Kidney epithelial cell (primary cell): ENCODE measurements around the gene TCFL5. TPM values are rescaled to one million over a fixed set of nuclear protein-coding genes. Genes with fewer than 3 reads are reported as not detected.
A peak's percentile ranks its signal among the peaks of the same experiment; 100 is the strongest.

ENCODE experiments used
- DNase-seq: peaks from one replicate; pipeline ENCODE4 v3.0.0-alpha.2; 2010; ENCODE audit warnings: low read depth
- H3K27me3 ChIP-seq: 2 replicates; pipeline ENCODE4 v1.6.0; 2011; ENCODE audit warnings: low read length; ENCODE audit not compliant: control insufficient read depth, insufficient read depth
- H3K36me3 ChIP-seq: 2 replicates; pipeline ENCODE4 v1.5.1; 2011; ENCODE audit warnings: low read length; ENCODE audit not compliant: control insufficient read depth, insufficient read depth
- H3K4me3 ChIP-seq: 2 replicates; pipeline ENCODE4 v1.5.1; 2011; ENCODE audit warnings: low read depth, mild to moderate bottlenecking, control low read depth, low read length
- CTCF ChIP-seq: IDR thresholded peaks from 2 replicates; pipeline ENCODE4 v1.5.1; 2011; ENCODE audit warnings: mild to moderate bottlenecking, moderate library complexity, low read length, control low read depth, inconsistent platforms; ENCODE audit not compliant: insufficient read depth, poor library complexity, severe bottlenecking
- total RNA-seq: library from RNA; depleted of rRNA; stranded (reverse); fragments of >200 nt; gene quantifications from 2 replicates; pipeline ENCODE4 v1.2.3, GENCODE V29; 2015

TCFL5 gene
- total RNA-seq, 1 donor from 2014 or later, result 5.4 TPM

GRCh38 chr20:62794007-62794724 lies 67.5 kb downstream of the TCFL5 start:
- H3K4me3 ChIP-seq, result peak overlapping the region; percentile 51
- no peak for DNase-seq
- no peak for TF ChIP-seq CTCF
- H3K27me3 ChIP-seq, result no peaks in the 10 kb centered on the region
- H3K36me3 ChIP-seq, result peaks cover 2% of the 10 kb centered on the region

- H3K36me3 ChIP-seq, result peaks cover 1% of the 10 kb centered on the region
- no peak for TF ChIP-seq CTCF
- H3K4me3 ChIP-seq, result peak overlapping the region; percentile 0
- no peak for DNase-seq
- peaks cover 1% of the 10 kb centered on the region for H3K27me3 ChIP-seq
Observed at GRCh38 chr20:62793757-62794006, 67.9 kb downstream of the TCFL5 start.

- DNase-seq, result no peak
- no peaks in the 10 kb centered on the region for H3K36me3 ChIP-seq
- no peak for TF ChIP-seq CTCF
- peaks cover 3% of the 10 kb centered on the region for H3K27me3 ChIP-seq
- H3K4me3 ChIP-seq, result no peak overlapping the region
Observed at GRCh38 chr20:62792940-62793756, 68.5 kb downstream of the TCFL5 start.

- TF ChIP-seq CTCF, result no peak
- no peak overlapping the region for H3K4me3 ChIP-seq
- no peak for DNase-seq
- H3K27me3 ChIP-seq, result peaks cover 3% of the 10 kb centered on the region
- H3K36me3 ChIP-seq, result no peaks in the 10 kb centered on the region
Observed at GRCh38 chr20:62792182-62792939, 69.3 kb downstream of the TCFL5 start.

- Histone ChIP-seq H3K4me3 (no peak overlapping the region), H3K36me3 (no peaks in the 10 kb centered on the region), H3K27me3 (peaks cover 5% of the 10 kb centered on the region)
- TF ChIP-seq CTCF, result peak; percentile 98
- DNase-seq, result no peak
Observed at GRCh38 chr20:62791301-62792181, 70.1 kb downstream of the TCFL5 start.
